Cardiac septum (tissue), 1 donor: Measurements from ENCODE around the gene MORC2. TPM values are rescaled to one million over a fixed set of nuclear protein-coding genes. Genes with fewer than 3 reads are reported as not detected.

ENCODE experiments used
- DNase-seq: peaks from one replicate; pipeline ENCODE4 v3.0.0-alpha.2; 2020; ENCODE audit warnings: low spot score
- intact Hi-C: fragments of 100-400 bp; cut with DNase I; formaldehyde crosslinking; loops from one replicate; pipeline ENCODE4 v1.14.0; 2022
- total RNA-seq: library from RNA; stranded (reverse); fragmentation: NEBNext Ultra II Directional; extraction: Animal tissue kit (Norgen Biotek cat#: 25700); gene quantifications from one replicate; pipeline ENCODE4 v1.2.1, GENCODE V29; 2021
- donor health status: DM: no; HTN: no; CAD: no.

Gene MORC2
- total RNA-seq, 1 donor from 2014 or later: 20.6 TPM

GRCh38 chr22:30927806-30928205, 40.8 kb downstream of the MORC2 start:
- DNase-seq: peak; percentile 53
- intact Hi-C loops: no loop called here

GRCh38 chr22:30926706-30927105, 41.9 kb downstream of the MORC2 start:
- peak; percentile 33 for DNase-seq
- intact Hi-C loops: no loop called here

- DNase-seq: peak; percentile 27
- intact Hi-C loops: no loop called here
Measured at GRCh38 chr22:30925667-30926066, 42.9 kb downstream of the MORC2 start.

GRCh38 chr22:30923168-30923900, 45.2 kb downstream of the MORC2 start:
- no peak for DNase-seq
- intact Hi-C loops: loop anchor here (5.0 kb wide), 1 partner anchor 291 kb away; no protein-coding TSS in a partner anchor

GRCh38 chr22:30922151-30922611, 46.4 kb downstream of the MORC2 start:
- peak; percentile 77 for DNase-seq
- intact Hi-C loops: loop anchor here (5.0 kb wide), 1 partner anchor 290 kb away; no protein-coding TSS in a partner anchor

GRCh38 chr22:30921108-30921507, 47.5 kb downstream of the MORC2 start:
- intact Hi-C loops: loop anchor here (5.0 kb wide), 1 partner anchor 289 kb away; no protein-coding TSS in a partner anchor
- DNase-seq: peak; percentile 14

- intact Hi-C loops: loop anchor here (1.0 to 5.0 kb wide), 2 partner anchors 157 to 288 kb away; no protein-coding TSS in a partner anchor
- peak; percentile 84 for DNase-seq
Measured at GRCh38 chr22:30920407-30920806, 48.2 kb downstream of the MORC2 start.

- intact Hi-C loops: loop anchor here (1.0 to 5.0 kb wide), 2 partner anchors 157 to 288 kb away; no protein-coding TSS in a partner anchor
Measured at GRCh38 chr22:30919973-30920372, 48.6 kb downstream of the MORC2 start.

GRCh38 chr22:30918761-30919160, 49.8 kb downstream of the MORC2 start:
- intact Hi-C loops: no loop called here
- DNase-seq: peak; percentile 12

More at GRCh38 chr22:30919973-30920372, 48.6 kb downstream of the MORC2 start:
- DNase-seq: peak; percentile 33

- intact Hi-C loops: no loop called here
- no peak for DNase-seq
Measured at GRCh38 chr22:30910358-30910757, 58.2 kb downstream of the MORC2 start.

GRCh38 chr22:30909306-30909705, 59.3 kb downstream of the MORC2 start:
- intact Hi-C loops: no loop called here
- no peak for DNase-seq

GRCh38 chr22:30908051-30908461, 60.5 kb downstream of the MORC2 start:
- intact Hi-C loops: no loop called here
- DNase-seq: peak; percentile 55

GRCh38 chr22:30906946-30907345, 61.6 kb downstream of the MORC2 start:
- intact Hi-C loops: no loop called here
- DNase-seq: peak; percentile 43

- no peak for DNase-seq
- intact Hi-C loops: no loop called here
Measured at GRCh38 chr22:30906411-30906810, 62.2 kb downstream of the MORC2 start.

GRCh38 chr22:30905696-30906341, 62.8 kb downstream of the MORC2 start:
- intact Hi-C loops: no loop called here
- peak; percentile 62 for DNase-seq

- peak; percentile 39 for DNase-seq
- intact Hi-C loops: no loop called here
Measured at GRCh38 chr22:30903876-30904460, 64.6 kb downstream of the MORC2 start.

- DNase-seq: peak; percentile 50
- intact Hi-C loops: no loop called here
Measured at GRCh38 chr22:30902496-30903357, 65.8 kb downstream of the MORC2 start.

- intact Hi-C loops: no loop called here
- no peak for DNase-seq
Measured at GRCh38 chr22:30894371-30894740, 74.2 kb downstream of the MORC2 start.
